PFSK-1 (cell line): Measurements from ENCODE around the gene LST1.

Source experiments
- FOXP2 ChIP-seq: optimal IDR thresholded peaks from 2 replicates; pipeline ENCODE3; 2011; ENCODE audit warnings: borderline replicate concordance, control low read depth, inconsistent platforms; ENCODE audit not compliant: insufficient read depth; ENCODE audit errors: extremely low read length, extremely low read depth
- POLR2AphosphoS5 ChIP-seq: IDR thresholded peaks from 2 replicates; pipeline ENCODE4 v1.6.1; 2012; ENCODE audit warnings: low read depth, mild to moderate bottlenecking, control low read depth, low read length, moderate library complexity
- SIN3A ChIP-seq: IDR thresholded peaks from 2 replicates; pipeline ENCODE4 v1.6.1; 2012; ENCODE audit warnings: mild to moderate bottlenecking, low read length, moderate library complexity, borderline replicate concordance; ENCODE audit not compliant: insufficient read depth
- TAF1 ChIP-seq: IDR thresholded peaks from 2 replicates; pipeline ENCODE4 v1.6.1; 2012; ENCODE audit warnings: low read length, control low read depth, borderline replicate concordance; ENCODE audit not compliant: insufficient read depth
- TF ChIP-seq, protein P1 (sequence below), 2 experiments: IDR thresholded peaks; 2 replicates each; pipeline versions ENCODE4 v1.6.1 to v1.8.0; 2011 to 2012; ENCODE audit warnings: low read depth in 2 of 2, low read length in 2 of 2, control low read depth in 1 of 2, inconsistent platforms in 1 of 2, mild to moderate bottlenecking in 1 of 2, moderate library complexity in 1 of 2; ENCODE audit not compliant: insufficient read depth in 1 of 2

LST1 gene

DNA sequence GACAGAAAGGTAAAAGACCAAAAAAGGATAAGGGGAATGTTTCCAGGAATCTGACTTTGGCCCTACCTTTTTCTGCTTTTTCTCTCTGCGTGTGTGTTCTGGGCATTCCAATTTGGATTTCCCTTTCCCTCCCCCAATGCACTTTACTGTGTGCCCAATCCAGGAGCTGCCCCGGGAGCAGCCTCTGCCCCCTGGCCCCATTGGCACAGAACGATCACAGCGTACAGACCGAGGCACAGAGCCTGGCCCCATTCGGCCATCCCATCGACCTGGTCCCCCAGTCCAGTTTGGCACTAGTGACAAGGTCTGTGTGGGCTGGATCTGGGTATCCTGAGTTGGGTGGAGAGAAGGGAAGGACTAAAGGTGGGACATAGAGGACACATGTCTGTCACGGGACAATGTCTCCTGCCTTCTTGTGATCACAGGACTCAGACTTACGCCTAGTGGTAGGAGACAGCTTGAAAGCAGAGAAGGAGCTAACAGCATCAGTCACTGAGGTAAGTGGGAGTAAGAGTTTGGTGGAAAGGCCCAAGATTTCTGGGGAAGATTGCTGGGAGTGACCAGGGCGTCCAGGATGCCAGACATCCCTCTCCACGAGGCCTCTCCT is 49.0 kb downstream of the LST1 start:
- no peak for TF ChIP-seq POLR2AphosphoS5
- no peak for TF ChIP-seq SIN3A
- TF ChIP-seq, protein P1, sequence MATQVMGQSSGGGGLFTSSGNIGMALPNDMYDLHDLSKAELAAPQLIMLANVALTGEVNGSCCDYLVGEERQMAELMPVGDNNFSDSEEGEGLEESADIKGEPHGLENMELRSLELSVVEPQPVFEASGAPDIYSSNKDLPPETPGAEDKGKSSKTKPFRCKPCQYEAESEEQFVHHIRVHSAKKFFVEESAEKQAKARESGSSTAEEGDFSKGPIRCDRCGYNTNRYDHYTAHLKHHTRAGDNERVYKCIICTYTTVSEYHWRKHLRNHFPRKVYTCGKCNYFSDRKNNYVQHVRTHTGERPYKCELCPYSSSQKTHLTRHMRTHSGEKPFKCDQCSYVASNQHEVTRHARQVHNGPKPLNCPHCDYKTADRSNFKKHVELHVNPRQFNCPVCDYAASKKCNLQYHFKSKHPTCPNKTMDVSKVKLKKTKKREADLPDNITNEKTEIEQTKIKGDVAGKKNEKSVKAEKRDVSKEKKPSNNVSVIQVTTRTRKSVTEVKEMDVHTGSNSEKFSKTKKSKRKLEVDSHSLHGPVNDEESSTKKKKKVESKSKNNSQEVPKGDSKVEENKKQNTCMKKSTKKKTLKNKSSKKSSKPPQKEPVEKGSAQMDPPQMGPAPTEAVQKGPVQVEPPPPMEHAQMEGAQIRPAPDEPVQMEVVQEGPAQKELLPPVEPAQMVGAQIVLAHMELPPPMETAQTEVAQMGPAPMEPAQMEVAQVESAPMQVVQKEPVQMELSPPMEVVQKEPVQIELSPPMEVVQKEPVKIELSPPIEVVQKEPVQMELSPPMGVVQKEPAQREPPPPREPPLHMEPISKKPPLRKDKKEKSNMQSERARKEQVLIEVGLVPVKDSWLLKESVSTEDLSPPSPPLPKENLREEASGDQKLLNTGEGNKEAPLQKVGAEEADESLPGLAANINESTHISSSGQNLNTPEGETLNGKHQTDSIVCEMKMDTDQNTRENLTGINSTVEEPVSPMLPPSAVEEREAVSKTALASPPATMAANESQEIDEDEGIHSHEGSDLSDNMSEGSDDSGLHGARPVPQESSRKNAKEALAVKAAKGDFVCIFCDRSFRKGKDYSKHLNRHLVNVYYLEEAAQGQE (IDR thresholded peaks at IDR 0.05; ENCODE audit: insufficient read depth in 1 of 2, low read depth in 2 of 2, low read length in 2 of 2) = no peak
- no peak for TF ChIP-seq FOXP2
- TF ChIP-seq TAF1 = no peak

DNA sequence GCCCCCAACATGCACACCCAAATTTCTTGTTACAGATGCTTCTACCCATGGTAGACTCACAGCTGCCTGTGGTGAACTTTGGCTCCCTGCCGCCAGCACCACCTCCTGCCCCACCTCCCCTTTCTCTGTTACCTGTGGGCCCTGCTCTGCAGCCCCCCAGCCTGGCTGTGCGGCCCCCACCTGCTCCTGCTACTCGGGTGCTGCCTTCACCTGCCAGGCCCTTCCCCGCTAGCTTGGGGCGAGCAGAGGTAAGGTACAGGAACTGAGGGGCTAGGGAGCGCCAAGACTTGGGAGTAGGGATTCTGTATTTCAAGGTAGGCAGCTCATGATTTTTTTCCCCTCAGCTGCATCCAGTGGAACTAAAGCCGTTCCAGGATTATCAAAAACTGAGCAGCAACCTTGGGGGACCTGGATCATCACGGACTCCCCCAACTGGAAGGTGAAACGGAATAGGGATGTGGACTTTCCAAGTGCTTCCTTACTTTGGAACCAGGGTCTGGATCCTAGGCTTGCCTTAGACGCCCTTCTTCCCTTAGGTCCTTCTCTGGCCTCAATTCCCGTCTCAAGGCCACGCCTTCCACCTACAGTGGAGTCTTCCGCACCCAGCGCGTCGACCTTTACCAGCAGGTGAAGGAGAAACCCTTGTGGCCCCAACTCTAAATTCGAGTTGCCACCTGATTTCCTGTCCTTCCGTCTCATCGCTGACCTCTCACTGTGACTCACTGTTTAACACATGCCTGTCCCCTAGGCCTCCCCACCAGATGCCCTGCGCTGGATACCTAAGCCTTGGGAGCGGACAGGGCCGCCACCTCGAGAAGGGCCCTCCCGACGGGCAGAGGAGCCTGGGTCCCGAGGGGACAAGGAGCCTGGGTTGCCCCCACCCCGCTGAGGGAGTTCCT is 50.9 kb downstream of the LST1 start:
- TF ChIP-seq POLR2AphosphoS5 (0 out of 2 replicates have a peak, but pooled peaks have one; percentile 7), TAF1 (no peak)
